ENCODE measurements around the gene CASP10. TPM values are rescaled to one million over a fixed set of nuclear protein-coding genes. Genes with fewer than 3 reads are reported as not detected.
A peak's percentile ranks its signal among the peaks of the same experiment; 100 is the strongest.

Gene CASP10
- total RNA-seq, 1 experiment from 2014 or later = 2.8 TPM

- Mint-ChIP-seq H3K27me3 (ENCODE audit: low read depth) (no peaks in the 10 kb centered on the region; the same call in 1 of the 2 replicates), H3K4me3 (no peak overlapping the region), H3K36me3 (peaks cover 6% of the 10 kb centered on the region), H3K27ac (no peak overlapping the region), H3K4me1 (peaks cover 16% of the 10 kb centered on the region), H3K9me3 (peaks cover 6% of the 10 kb centered on the region)
- DNase-seq (ENCODE audit: low spot score) (no peak), ATAC-seq (no peak)
- peak; percentile 100 for TF ChIP-seq HMGA2 (CRISPR knock-in tag; IDR thresholded peaks at IDR 0.05)
- no peak for TF ChIP-seq JUN (CRISPR knock-in tag; IDR thresholded peaks at IDR 0.05)
- CTCF ChIA-PET = no interaction called here
- POLR2A ChIA-PET = no interaction called here
Observed at GRCh38 chr2:201215963-201216362, 33.0 kb downstream of the CASP10 start.

GRCh38 chr2:201216918-201217317 is 34.0 kb downstream of the CASP10 start:
- ATAC-seq (no peak), DNase-seq (ENCODE audit: low spot score) (no peak)
- H3K9me3 Mint-ChIP-seq = peaks cover 16% of the 10 kb centered on the region
- H3K27me3 Mint-ChIP-seq (ENCODE audit: low read depth) = no peaks in the 10 kb centered on the region; the same call in 1 of the 2 replicates
- TF ChIP-seq TEAD1 (CRISPR knock-in tag; IDR thresholded peaks at IDR 0.05) = no peak
- TF ChIP-seq HMGXB4 (CRISPR knock-in tag; IDR thresholded peaks at IDR 0.05) = no peak
- TF ChIP-seq, protein P1, sequence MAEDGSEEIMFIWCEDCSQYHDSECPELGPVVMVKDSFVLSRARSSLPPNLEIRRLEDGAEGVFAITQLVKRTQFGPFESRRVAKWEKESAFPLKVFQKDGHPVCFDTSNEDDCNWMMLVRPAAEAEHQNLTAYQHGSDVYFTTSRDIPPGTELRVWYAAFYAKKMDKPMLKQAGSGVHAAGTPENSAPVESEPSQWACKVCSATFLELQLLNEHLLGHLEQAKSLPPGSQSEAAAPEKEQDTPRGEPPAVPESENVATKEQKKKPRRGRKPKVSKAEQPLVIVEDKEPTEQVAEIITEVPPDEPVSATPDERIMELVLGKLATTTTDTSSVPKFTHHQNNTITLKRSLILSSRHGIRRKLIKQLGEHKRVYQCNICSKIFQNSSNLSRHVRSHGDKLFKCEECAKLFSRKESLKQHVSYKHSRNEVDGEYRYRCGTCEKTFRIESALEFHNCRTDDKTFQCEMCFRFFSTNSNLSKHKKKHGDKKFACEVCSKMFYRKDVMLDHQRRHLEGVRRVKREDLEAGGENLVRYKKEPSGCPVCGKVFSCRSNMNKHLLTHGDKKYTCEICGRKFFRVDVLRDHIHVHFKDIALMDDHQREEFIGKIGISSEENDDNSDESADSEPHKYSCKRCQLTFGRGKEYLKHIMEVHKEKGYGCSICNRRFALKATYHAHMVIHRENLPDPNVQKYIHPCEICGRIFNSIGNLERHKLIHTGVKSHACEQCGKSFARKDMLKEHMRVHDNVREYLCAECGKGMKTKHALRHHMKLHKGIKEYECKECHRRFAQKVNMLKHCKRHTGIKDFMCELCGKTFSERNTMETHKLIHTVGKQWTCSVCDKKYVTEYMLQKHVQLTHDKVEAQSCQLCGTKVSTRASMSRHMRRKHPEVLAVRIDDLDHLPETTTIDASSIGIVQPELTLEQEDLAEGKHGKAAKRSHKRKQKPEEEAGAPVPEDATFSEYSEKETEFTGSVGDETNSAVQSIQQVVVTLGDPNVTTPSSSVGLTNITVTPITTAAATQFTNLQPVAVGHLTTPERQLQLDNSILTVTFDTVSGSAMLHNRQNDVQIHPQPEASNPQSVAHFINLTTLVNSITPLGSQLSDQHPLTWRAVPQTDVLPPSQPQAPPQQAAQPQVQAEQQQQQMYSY (CRISPR knock-in tag; IDR thresholded peaks at IDR 0.05) = no peak
- no peak for TF ChIP-seq TEAD4 (CRISPR knock-in tag; IDR thresholded peaks at IDR 0.05)
- TF ChIP-seq, protein P2, sequence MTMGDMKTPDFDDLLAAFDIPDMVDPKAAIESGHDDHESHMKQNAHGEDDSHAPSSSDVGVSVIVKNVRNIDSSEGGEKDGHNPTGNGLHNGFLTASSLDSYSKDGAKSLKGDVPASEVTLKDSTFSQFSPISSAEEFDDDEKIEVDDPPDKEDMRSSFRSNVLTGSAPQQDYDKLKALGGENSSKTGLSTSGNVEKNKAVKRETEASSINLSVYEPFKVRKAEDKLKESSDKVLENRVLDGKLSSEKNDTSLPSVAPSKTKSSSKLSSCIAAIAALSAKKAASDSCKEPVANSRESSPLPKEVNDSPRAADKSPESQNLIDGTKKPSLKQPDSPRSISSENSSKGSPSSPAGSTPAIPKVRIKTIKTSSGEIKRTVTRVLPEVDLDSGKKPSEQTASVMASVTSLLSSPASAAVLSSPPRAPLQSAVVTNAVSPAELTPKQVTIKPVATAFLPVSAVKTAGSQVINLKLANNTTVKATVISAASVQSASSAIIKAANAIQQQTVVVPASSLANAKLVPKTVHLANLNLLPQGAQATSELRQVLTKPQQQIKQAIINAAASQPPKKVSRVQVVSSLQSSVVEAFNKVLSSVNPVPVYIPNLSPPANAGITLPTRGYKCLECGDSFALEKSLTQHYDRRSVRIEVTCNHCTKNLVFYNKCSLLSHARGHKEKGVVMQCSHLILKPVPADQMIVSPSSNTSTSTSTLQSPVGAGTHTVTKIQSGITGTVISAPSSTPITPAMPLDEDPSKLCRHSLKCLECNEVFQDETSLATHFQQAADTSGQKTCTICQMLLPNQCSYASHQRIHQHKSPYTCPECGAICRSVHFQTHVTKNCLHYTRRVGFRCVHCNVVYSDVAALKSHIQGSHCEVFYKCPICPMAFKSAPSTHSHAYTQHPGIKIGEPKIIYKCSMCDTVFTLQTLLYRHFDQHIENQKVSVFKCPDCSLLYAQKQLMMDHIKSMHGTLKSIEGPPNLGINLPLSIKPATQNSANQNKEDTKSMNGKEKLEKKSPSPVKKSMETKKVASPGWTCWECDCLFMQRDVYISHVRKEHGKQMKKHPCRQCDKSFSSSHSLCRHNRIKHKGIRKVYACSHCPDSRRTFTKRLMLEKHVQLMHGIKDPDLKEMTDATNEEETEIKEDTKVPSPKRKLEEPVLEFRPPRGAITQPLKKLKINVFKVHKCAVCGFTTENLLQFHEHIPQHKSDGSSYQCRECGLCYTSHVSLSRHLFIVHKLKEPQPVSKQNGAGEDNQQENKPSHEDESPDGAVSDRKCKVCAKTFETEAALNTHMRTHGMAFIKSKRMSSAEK (CRISPR knock-in tag; IDR thresholded peaks at IDR 0.05; ENCODE audit: borderline replicate concordance) = no peak
- no peak for TF ChIP-seq CBFB (CRISPR knock-in tag; IDR thresholded peaks at IDR 0.05; ENCODE audit: low read depth)
- TF ChIP-seq ZNF263 (CRISPR knock-in tag; IDR thresholded peaks at IDR 0.05; ENCODE audit: low read depth) = no peak
- TF ChIP-seq SMAD4 (CRISPR knock-in tag; IDR thresholded peaks at IDR 0.05) = no peak
- TF ChIP-seq HMGA2 (CRISPR knock-in tag; IDR thresholded peaks at IDR 0.05) = no peak
- TF ChIP-seq ELF4 (CRISPR knock-in tag; IDR thresholded peaks at IDR 0.05; ENCODE audit: low read depth) = no peak
- no peak for TF ChIP-seq ZNF423 (CRISPR knock-in tag; IDR thresholded peaks at IDR 0.05)
- no peak for TF ChIP-seq ZBTB21 (CRISPR knock-in tag; IDR thresholded peaks at IDR 0.05; ENCODE audit: borderline replicate concordance)
- no peak for TF ChIP-seq ZNF671 (CRISPR knock-in tag; IDR thresholded peaks at IDR 0.05)
- TF ChIP-seq, protein P3, sequence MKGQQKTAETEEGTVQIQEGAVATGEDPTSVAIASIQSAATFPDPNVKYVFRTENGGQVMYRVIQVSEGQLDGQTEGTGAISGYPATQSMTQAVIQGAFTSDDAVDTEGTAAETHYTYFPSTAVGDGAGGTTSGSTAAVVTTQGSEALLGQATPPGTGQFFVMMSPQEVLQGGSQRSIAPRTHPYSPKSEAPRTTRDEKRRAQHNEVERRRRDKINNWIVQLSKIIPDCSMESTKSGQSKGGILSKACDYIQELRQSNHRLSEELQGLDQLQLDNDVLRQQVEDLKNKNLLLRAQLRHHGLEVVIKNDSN (CRISPR knock-in tag; IDR thresholded peaks at IDR 0.05) = no peak
- H3K4me1 Mint-ChIP-seq = peaks cover 25% of the 10 kb centered on the region
- no peak overlapping the region for H3K4me3 Mint-ChIP-seq
- H3K27ac Mint-ChIP-seq = no peak overlapping the region
- POLR2A ChIA-PET = no interaction called here
- CTCF ChIA-PET = no interaction called here
- H3K36me3 Mint-ChIP-seq = peaks cover 7% of the 10 kb centered on the region

Data from WTC11 (cell line).